GM18520 (cell line): ENCODE results near the gene COMMD3.

Experiments used
- ATAC-seq: cut with Tn5 transposase; IDR thresholded peaks from one replicate; pipeline ENCODE4 v1.9.1; 2021; ENCODE audit not compliant: unreplicated experiment

COMMD3 gene

GRCh38 chr10:22365644-22366434, 49.7 kb downstream of the COMMD3 start:
- ATAC-seq, result no peak

GRCh38 chr10:22366435-22366703, 50.2 kb downstream of the COMMD3 start:
- ATAC-seq, result no peak

- ATAC-seq, result no peak
Observed at GRCh38 chr10:22366771-22367170, 50.6 kb downstream of the COMMD3 start.

GRCh38 chr10:22367471-22367870, 51.3 kb downstream of the COMMD3 start:
- no peak for ATAC-seq

- ATAC-seq, result no peak
Observed at GRCh38 chr10:22368402-22368801, 52.2 kb downstream of the COMMD3 start.

- no peak for ATAC-seq
Observed at GRCh38 chr10:22368981-22369380, 52.8 kb downstream of the COMMD3 start.

- peak; percentile 51 for ATAC-seq
Observed at GRCh38 chr10:22369434-22370072, 53.4 kb downstream of the COMMD3 start.
